ENCODE results near the gene PML.
A peak's percentile ranks its signal among the peaks of the same experiment; 100 is the strongest.

PML gene

DNA sequence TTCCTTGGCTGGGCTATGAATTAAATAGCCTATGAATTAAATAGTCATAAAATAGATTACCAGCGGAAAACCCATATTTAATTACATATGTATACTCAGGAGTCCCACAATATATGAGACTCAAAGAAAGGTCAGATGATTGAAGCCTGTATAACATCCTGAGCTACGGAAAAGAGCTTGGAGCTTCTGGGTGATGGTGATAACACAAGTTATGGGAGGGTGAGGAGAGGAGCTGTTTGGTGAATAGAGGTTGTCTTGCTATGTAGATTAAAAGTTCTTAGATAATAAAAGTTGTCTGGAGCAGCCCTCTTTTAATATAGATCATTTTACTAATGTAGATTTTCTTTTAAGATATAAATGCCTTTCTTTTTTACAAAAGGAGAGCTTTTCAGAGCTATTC is 1.8 kb downstream of the PML start:
- TF ChIP-seq, protein P1, sequence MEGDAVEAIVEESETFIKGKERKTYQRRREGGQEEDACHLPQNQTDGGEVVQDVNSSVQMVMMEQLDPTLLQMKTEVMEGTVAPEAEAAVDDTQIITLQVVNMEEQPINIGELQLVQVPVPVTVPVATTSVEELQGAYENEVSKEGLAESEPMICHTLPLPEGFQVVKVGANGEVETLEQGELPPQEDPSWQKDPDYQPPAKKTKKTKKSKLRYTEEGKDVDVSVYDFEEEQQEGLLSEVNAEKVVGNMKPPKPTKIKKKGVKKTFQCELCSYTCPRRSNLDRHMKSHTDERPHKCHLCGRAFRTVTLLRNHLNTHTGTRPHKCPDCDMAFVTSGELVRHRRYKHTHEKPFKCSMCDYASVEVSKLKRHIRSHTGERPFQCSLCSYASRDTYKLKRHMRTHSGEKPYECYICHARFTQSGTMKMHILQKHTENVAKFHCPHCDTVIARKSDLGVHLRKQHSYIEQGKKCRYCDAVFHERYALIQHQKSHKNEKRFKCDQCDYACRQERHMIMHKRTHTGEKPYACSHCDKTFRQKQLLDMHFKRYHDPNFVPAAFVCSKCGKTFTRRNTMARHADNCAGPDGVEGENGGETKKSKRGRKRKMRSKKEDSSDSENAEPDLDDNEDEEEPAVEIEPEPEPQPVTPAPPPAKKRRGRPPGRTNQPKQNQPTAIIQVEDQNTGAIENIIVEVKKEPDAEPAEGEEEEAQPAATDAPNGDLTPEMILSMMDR (conservative IDR thresholded peaks at IDR 0.05; ENCODE audit: low read depth, low read length), result no peak
- Histone ChIP-seq H3K36me3 (ENCODE audit: insufficient read depth) (peaks cover 5% of the 10 kb centered on the region; the same call in 1 of the 2 replicates), H4K20me1 (ENCODE audit: insufficient read depth) (no peaks in the 10 kb centered on the region), H3K4me1 (ENCODE audit: low read depth, poor library complexity, severe bottlenecking) (peaks cover 41% of the 10 kb centered on the region), H3K79me2 (ENCODE audit: insufficient read depth, low read depth) (peaks cover 48% of the 10 kb centered on the region), H3K9ac (no peak overlapping the region), H3K27me3 (ENCODE audit: insufficient read depth, low read depth) (no peaks in the 10 kb centered on the region), H2AFZ (ENCODE audit: low read depth) (no peak overlapping the region), H3K4me2 (peak overlapping the region; percentile 95), H3K27ac (peak overlapping the region; percentile 51; the same call in 1 of the 2 replicates), H3K4me3 (IDR thresholded peaks at IDR 0.05; ENCODE audit: insufficient read depth, low read depth, low read length) (no peak overlapping the region)

DNA sequence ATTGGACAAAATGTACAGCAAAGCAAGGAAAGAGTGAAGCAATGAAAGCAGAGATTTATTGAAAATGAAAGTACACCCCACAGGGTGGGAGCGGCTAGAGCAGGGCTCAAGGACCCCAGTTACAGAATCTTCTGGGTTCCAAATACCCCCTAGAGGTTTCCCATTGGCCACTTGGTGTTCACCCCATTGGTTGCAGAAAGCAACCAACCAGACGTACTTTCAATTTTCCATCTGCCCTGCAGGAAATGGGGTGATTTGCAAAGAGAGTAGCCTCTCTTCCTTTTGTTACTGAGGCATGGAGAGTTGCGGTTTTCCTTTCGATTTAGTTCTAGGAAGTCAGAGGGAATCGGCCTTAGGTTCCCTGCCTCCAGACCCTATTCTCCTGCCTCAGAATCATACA is 2.4 kb downstream of the PML start:
- Histone ChIP-seq H3K4me1 (ENCODE audit: low read depth, poor library complexity, severe bottlenecking) (peaks cover 40% of the 10 kb centered on the region), H3K27me3 (ENCODE audit: insufficient read depth, low read depth) (no peaks in the 10 kb centered on the region), H3K4me2 (peak overlapping the region; percentile 95), H3K4me3 (IDR thresholded peaks at IDR 0.05; ENCODE audit: insufficient read depth, low read depth, low read length) (no peak overlapping the region), H3K27ac (peak overlapping the region; percentile 51; the same call in 1 of the 2 replicates), H3K79me2 (ENCODE audit: insufficient read depth, low read depth) (peaks cover 46% of the 10 kb centered on the region), H2AFZ (ENCODE audit: low read depth) (no peak overlapping the region), H4K20me1 (ENCODE audit: insufficient read depth) (no peaks in the 10 kb centered on the region), H3K9ac (no peak overlapping the region), H3K36me3 (ENCODE audit: insufficient read depth) (peaks cover 5% of the 10 kb centered on the region; the same call in 1 of the 2 replicates)
- TF ChIP-seq, protein P1 (conservative IDR thresholded peaks at IDR 0.05; ENCODE audit: low read depth, low read length), result no peak

DNA sequence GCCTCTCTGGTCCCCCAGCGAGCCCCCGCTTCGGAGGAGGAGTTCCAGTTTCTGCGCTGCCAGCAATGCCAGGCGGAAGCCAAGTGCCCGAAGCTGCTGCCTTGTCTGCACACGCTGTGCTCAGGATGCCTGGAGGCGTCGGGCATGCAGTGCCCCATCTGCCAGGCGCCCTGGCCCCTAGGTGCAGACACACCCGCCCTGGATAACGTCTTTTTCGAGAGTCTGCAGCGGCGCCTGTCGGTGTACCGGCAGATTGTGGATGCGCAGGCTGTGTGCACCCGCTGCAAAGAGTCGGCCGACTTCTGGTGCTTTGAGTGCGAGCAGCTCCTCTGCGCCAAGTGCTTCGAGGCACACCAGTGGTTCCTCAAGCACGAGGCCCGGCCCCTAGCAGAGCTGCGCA is 3.5 kb downstream of the PML start:
- Histone ChIP-seq H3K4me2 (peak overlapping the region; percentile 95; the same call in 1 of the 2 replicates), H4K20me1 (ENCODE audit: insufficient read depth) (no peaks in the 10 kb centered on the region), H3K4me3 (IDR thresholded peaks at IDR 0.05; ENCODE audit: insufficient read depth, low read depth, low read length) (no peak overlapping the region), H3K27ac (no peak overlapping the region), H3K36me3 (ENCODE audit: insufficient read depth) (peaks cover 5% of the 10 kb centered on the region; the same call in 1 of the 2 replicates), H3K4me1 (ENCODE audit: low read depth, poor library complexity, severe bottlenecking) (peaks cover 33% of the 10 kb centered on the region), H3K79me2 (ENCODE audit: insufficient read depth, low read depth) (peaks cover 46% of the 10 kb centered on the region), H2AFZ (ENCODE audit: low read depth) (no peak overlapping the region), H3K27me3 (ENCODE audit: insufficient read depth, low read depth) (no peaks in the 10 kb centered on the region), H3K9ac (no peak overlapping the region)
- TF ChIP-seq, protein P1 (conservative IDR thresholded peaks at IDR 0.05; ENCODE audit: low read depth, low read length), result no peak

DNA sequence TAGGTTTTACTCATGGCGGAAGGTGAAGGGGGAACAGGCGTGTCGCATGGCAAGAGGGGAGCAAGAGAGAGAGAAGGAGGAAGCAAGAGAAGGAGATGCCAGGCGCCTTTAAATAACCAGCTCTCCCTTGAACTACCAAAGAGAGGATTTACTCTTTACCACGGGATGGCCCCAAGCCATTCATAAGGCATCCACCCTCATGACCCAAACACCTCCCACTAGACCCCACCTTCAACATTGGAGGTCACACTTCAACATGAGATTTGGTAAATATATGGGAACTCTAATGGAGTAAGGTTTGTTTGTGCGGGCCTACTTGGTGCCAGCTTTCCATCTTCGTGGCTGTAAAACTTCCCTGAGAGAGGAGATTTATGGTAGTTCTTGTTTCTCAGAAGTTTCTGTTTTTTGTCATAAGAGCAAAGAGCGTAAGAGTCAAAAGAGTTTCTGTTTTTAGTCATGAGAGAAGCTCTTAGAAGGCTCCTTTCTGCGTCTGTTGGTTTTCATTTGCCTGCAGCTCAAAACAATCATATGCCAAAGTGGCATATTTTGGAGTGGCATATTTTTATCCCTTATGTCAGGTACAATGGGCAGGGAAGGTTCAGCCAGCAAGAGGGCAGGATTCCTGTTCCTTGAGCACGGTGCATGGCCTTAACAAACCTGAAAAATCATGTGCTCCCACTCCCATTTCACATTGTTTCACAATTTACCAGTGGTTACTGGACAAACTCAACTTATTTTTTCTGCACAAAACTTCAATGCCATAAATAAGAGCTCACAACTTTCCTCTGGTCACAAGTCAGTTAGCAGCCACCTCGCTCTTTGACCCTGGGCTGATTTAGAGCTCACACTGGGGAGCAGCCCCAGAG is 12.5 kb downstream of the PML start:
- no peak overlapping the region for H3K4me2 ChIP-seq
- no peak overlapping the region for H3K27ac ChIP-seq
- no peak overlapping the region for H2AFZ ChIP-seq (ENCODE audit: low read depth)
- H3K79me2 ChIP-seq (ENCODE audit: insufficient read depth, low read depth), result peaks cover 5% of the 10 kb centered on the region; the same call in 1 of the 2 replicates
- H3K9ac ChIP-seq, result no peak overlapping the region
- H3K4me3 ChIP-seq (IDR thresholded peaks at IDR 0.05; ENCODE audit: insufficient read depth, low read depth, low read length), result no peak overlapping the region
- H3K36me3 ChIP-seq (ENCODE audit: insufficient read depth), result no peaks in the 10 kb centered on the region
- TF ChIP-seq, protein P1 (conservative IDR thresholded peaks at IDR 0.05; ENCODE audit: low read depth, low read length), result no peak
- H3K27me3 ChIP-seq (ENCODE audit: insufficient read depth, low read depth), result no peaks in the 10 kb centered on the region
- H3K4me1 ChIP-seq (ENCODE audit: low read depth, poor library complexity, severe bottlenecking), result no peaks in the 10 kb centered on the region
- no peaks in the 10 kb centered on the region for H4K20me1 ChIP-seq (ENCODE audit: insufficient read depth)

Measured in KMS-11 (cell line).